Testis (tissue), 2 donors: ENCODE measurements around the gene ADAMTS13.

Experiments
- POLR2A ChIP-seq: fragments of 450-650 bp; IDR thresholded peaks from one replicate; pipeline ENCODE4 v1.6.1; 2017; ENCODE audit warnings: antibody characterized with exemption, mild to moderate bottlenecking, moderate library complexity
- TF ChIP-seq, protein P1 (sequence below), 3 experiments: fragments of 450-650 bp in 2 of 3; fragments of 200-600 bp in 1 of 3; sonication (generic) in 1 of 3; IDR thresholded peaks; one replicate each; pipeline ENCODE4 v1.5.1; 2016 to 2019; ENCODE audit warnings: antibody characterized with exemption in 3 of 3, mild to moderate bottlenecking in 2 of 3, moderate library complexity in 1 of 3

DNA sequence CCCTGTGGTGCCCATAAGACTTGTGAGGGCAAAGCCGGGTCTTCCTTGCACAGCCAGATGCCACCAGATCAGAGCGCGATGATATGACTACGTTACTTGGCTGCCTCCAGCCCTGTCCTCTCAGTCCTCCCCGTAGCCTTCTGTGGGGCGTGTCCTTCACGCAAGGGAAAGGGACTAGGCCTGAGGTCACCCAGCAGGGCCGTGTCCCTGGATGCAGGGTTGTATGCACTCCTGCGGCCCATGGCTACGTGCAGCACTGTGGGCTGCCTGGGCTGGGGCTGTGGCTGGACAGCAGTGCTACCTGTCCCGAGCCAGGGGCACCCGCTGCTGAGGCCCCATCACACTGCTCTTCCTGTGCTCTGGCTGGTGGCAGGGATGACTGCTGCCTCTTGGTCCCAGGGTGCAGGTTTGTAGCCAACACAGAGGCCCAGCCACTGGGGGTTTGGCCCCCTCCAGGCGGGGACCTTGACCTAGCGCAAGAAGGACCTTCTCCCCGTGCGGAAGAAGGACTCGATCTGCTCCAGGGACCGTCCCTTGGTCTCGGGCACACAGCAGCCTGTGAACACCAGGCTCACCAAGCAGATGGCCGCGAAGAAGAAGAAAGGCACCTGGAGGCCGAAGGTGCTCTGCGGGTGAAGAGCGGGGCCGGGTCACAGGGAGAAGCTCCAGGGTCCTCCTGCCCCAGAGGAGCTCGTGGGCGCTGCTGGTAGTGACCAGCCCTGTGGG is 49.5 kb downstream of the ADAMTS13 start:
- TF ChIP-seq, protein P1, sequence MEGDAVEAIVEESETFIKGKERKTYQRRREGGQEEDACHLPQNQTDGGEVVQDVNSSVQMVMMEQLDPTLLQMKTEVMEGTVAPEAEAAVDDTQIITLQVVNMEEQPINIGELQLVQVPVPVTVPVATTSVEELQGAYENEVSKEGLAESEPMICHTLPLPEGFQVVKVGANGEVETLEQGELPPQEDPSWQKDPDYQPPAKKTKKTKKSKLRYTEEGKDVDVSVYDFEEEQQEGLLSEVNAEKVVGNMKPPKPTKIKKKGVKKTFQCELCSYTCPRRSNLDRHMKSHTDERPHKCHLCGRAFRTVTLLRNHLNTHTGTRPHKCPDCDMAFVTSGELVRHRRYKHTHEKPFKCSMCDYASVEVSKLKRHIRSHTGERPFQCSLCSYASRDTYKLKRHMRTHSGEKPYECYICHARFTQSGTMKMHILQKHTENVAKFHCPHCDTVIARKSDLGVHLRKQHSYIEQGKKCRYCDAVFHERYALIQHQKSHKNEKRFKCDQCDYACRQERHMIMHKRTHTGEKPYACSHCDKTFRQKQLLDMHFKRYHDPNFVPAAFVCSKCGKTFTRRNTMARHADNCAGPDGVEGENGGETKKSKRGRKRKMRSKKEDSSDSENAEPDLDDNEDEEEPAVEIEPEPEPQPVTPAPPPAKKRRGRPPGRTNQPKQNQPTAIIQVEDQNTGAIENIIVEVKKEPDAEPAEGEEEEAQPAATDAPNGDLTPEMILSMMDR (IDR thresholded peaks at IDR 0.05): no peak
- no peak for TF ChIP-seq POLR2A
